HCT116 (cell line): ENCODE measurements around the gene RPL10. TPM values are rescaled to one million over a fixed set of nuclear protein-coding genes. Genes with fewer than 3 reads are reported as not detected.

Experiments used
- ATAC-seq: fragments of 200-7000 bp; cut with Tn5 transposase; 2 replicates; pipeline ENCODE4 v1.9.1; 2020; ENCODE audit warnings: mild to moderate bottlenecking, moderate library complexity
- BruUV-seq: library from RNA; stranded (reverse); fragments of 400-500 nt; replicated peaks from 2 replicates; lab custom pipeline; 2021; lab: Mats Ljungman, UMichigan
- CTCF ChIA-PET: fragments of 300-600 bp; sonication (Branson Sonifier 250); formaldehyde crosslinking; loops from one replicate; lab custom pipeline; 2021; ENCODE audit warnings: antibody characterized with exemption; lab: Charles Lee
- POLR2A ChIA-PET: fragments of 300-600, 350-600 bp; sonication (Branson Sonifier 250); formaldehyde crosslinking; loops from one replicate; lab custom pipeline; 2021; ENCODE audit warnings: antibody characterized with exemption; lab: Charles Lee
- RAD21 ChIA-PET, 2 experiments: fragments of 300-600 bp; sonication (Branson Sonifier 250); formaldehyde crosslinking; loops; one replicate each; lab custom pipeline; 2023; ENCODE audit warnings: low total read pairs in 2 of 2; ENCODE audit not compliant: uncharacterized antibody in 2 of 2, unreplicated experiment in 2 of 2, low non-redundant PET in 1 of 2; lab: Charles Lee
- DNase-seq: peaks from one replicate; pipeline ENCODE4 v3.0.0-alpha.2; 2010; ENCODE audit warnings: low read depth, low spot score
- H2AFZ ChIP-seq: fragments of 200-600 bp; shearing (Covaris generic), sonication (generic); 2 replicates; pipeline ENCODE4 v1.6.1; 2017; ENCODE audit warnings: low read depth, mixed run types, mixed read lengths, antibody characterized with exemption, low read length; ENCODE audit not compliant: poor library complexity, severe bottlenecking
- H3K27ac ChIP-seq: 2 replicates; pipeline ENCODE4 v1.5.1; 2012; ENCODE audit warnings: low read depth, low read length
- H3K27me3 ChIP-seq: fragments of 200-600 bp; sonication (generic); 2 replicates; pipeline ENCODE4 v1.6.1; 2016; ENCODE audit warnings: mixed run types, low read length, mixed read lengths; ENCODE audit not compliant: insufficient read depth
- H3K36me3 ChIP-seq, 2 experiments: fragments of 200-500 bp in 1 of 2; fragments of 200-600 bp in 1 of 2; sonication (Bioruptor generic) in 1 of 2; sonication (generic) in 1 of 2; 2 replicates each; pipeline versions ENCODE4 v1.5.1 to v1.6.1; 2014 to 2016; ENCODE audit warnings: low read length in 2 of 2, inconsistent platforms in 1 of 2, mixed read lengths in 1 of 2, mixed run types in 1 of 2; ENCODE audit not compliant: insufficient read depth in 2 of 2, control insufficient read depth in 1 of 2
- H3K4me1 ChIP-seq, 2 experiments: fragments of 200-600 bp in 1 of 2; sonication (generic) in 1 of 2; 2 replicates each; pipeline versions ENCODE4 v1.5.1 to v1.6.1; 2012 to 2017; ENCODE audit warnings: low read length in 2 of 2, inconsistent platforms in 1 of 2, mild to moderate bottlenecking in 1 of 2, mixed read lengths in 1 of 2, mixed run types in 1 of 2, moderate library complexity in 1 of 2; ENCODE audit not compliant: insufficient read depth in 2 of 2, control insufficient read depth in 1 of 2
- H3K4me2 ChIP-seq: fragments of 200-600 bp; sonication (generic); 2 replicates; pipeline ENCODE4 v1.6.1; 2017; ENCODE audit warnings: mixed run types, low read length, mixed read lengths
- H3K4me3 ChIP-seq, 2 experiments: fragments of 200-600 bp in 1 of 2; sonication (generic) in 1 of 2; replicated peaks in 1 of 2; 2 replicates each; pipeline ENCODE4 v1.5.1; 2011 to 2016; ENCODE audit warnings: low read length in 2 of 2, control low read depth in 1 of 2, low read depth in 1 of 2, mild to moderate bottlenecking in 1 of 2, mixed read lengths in 1 of 2, mixed run types in 1 of 2
- H3K79me2 ChIP-seq: fragments of 200-600 bp; sonication (generic); 2 replicates; pipeline ENCODE4 v1.6.1; 2017; ENCODE audit warnings: mild to moderate bottlenecking, mixed run types, low read length, moderate library complexity, mixed read lengths; ENCODE audit not compliant: insufficient read depth
- H3K9ac ChIP-seq: fragments of 200-600 bp; sonication (generic); 2 replicates; pipeline ENCODE4 v1.6.1; 2016; ENCODE audit warnings: low read length, mixed read lengths
- H3K9me2 ChIP-seq: fragments of 200-600 bp; sonication (generic), shearing (Covaris generic); 2 replicates; pipeline ENCODE4 v1.6.1; 2017; ENCODE audit warnings: mixed run types, mild to moderate bottlenecking, moderate library complexity; ENCODE audit not compliant: insufficient read depth
- H3K9me3 ChIP-seq, 2 experiments: fragments of 200-500 bp in 1 of 2; fragments of 200-600 bp in 1 of 2; sonication (Bioruptor generic) in 1 of 2; sonication (generic) in 1 of 2; 2 replicates each; pipeline ENCODE4 v1.6.1; 2014 to 2017; ENCODE audit warnings: low read length in 2 of 2, mixed read lengths in 2 of 2, inconsistent platforms in 1 of 2, low read depth in 1 of 2, mild to moderate bottlenecking in 1 of 2, mixed run types in 1 of 2, moderate library complexity in 1 of 2; ENCODE audit not compliant: control insufficient read depth in 1 of 2, insufficient read depth in 1 of 2
- H4K20me1 ChIP-seq: fragments of 200-600 bp; sonication (generic), shearing (Covaris generic); 2 replicates; pipeline ENCODE4 v1.6.1; 2017; ENCODE audit warnings: mixed run types, mild to moderate bottlenecking, moderate library complexity; ENCODE audit not compliant: insufficient read depth
- CBX3 ChIP-seq: IDR thresholded peaks from 2 replicates; pipeline ENCODE4 v1.6.1; 2012; ENCODE audit warnings: low read depth
- CEBPB ChIP-seq: IDR thresholded peaks from 2 replicates; pipeline ENCODE4 v1.6.1; 2012; ENCODE audit warnings: low read depth
- EGR1 ChIP-seq: IDR thresholded peaks from 2 replicates; pipeline ENCODE4 v1.6.1; 2012; ENCODE audit warnings: low read depth
- EZH2 ChIP-seq: fragments of 200-600 bp; sonication (generic); IDR thresholded peaks from 2 replicates; pipeline ENCODE4 v1.6.1; 2017; ENCODE audit warnings: antibody characterized with exemption, mixed run types
- FOSL1 ChIP-seq: IDR thresholded peaks from 2 replicates; pipeline ENCODE4 v1.6.1; 2012; ENCODE audit warnings: low read depth
- JUND ChIP-seq: IDR thresholded peaks from 2 replicates; pipeline ENCODE4 v1.6.1; 2012
- POLR2A ChIP-seq: IDR thresholded peaks from 2 replicates; pipeline ENCODE4 v1.7.0; 2011; ENCODE audit warnings: borderline replicate concordance; ENCODE audit not compliant: insufficient read depth, insufficient read length; ENCODE audit errors: extremely low read depth
- RAD21 ChIP-seq: IDR thresholded peaks from 2 replicates; pipeline ENCODE4 v1.6.1; 2012; ENCODE audit warnings: low read depth, mild to moderate bottlenecking
- SIN3A ChIP-seq: IDR thresholded peaks from 2 replicates; pipeline ENCODE4 v1.6.1; 2012; ENCODE audit warnings: low read depth
- SP1 ChIP-seq: IDR thresholded peaks from 2 replicates; pipeline ENCODE4 v1.6.1; 2012; ENCODE audit warnings: low read depth
- SRF ChIP-seq: IDR thresholded peaks from 2 replicates; pipeline ENCODE4 v1.6.1; 2012; ENCODE audit warnings: low read depth
- YY1 ChIP-seq: IDR thresholded peaks from 2 replicates; pipeline ENCODE4 v1.6.1; 2011; ENCODE audit warnings: low read length, low read depth, moderate library complexity, mild to moderate bottlenecking; ENCODE audit not compliant: insufficient replicate concordance; ENCODE audit errors: extremely low read depth
- ZFX ChIP-seq: fragments of 450-650 bp; IDR thresholded peaks from 2 replicates; pipeline ENCODE4 v1.6.1; 2017
- ZNF274 ChIP-seq: fragments of 200-500 bp; sonication (Bioruptor generic); IDR thresholded peaks from 2 replicates; pipeline ENCODE4 v1.6.1; 2014; ENCODE audit warnings: mild to moderate bottlenecking, low read depth, low read length, inconsistent platforms
- intact Hi-C: fragments of 100-400 bp; cut with micrococcal nuclease; formaldehyde crosslinking; loops from 2 replicates; pipeline ENCODE4 v1.10.0; 2022
- total RNA-seq: library from RNA; stranded (reverse); gene quantifications from one replicate; pipeline ENCODE4 v1.2.1, GENCODE V29; 2021; ENCODE audit not compliant: unreplicated experiment
- TF ChIP-seq, protein P1 (sequence below), 3 experiments: fragments of 200-600 bp in 1 of 3; sonication (generic) in 1 of 3; IDR thresholded peaks in 2 of 3; conservative IDR thresholded peaks in 1 of 3; 2 replicates each; pipeline ENCODE4 v1.5.1; 2012 to 2017; ENCODE audit warnings: low read depth in 2 of 3, low read length in 2 of 3, antibody characterized with exemption in 1 of 3, borderline replicate concordance in 1 of 3, control low read depth in 1 of 3, mild to moderate bottlenecking in 1 of 3, mixed read lengths in 1 of 3, mixed run types in 1 of 3, moderate library complexity in 1 of 3; ENCODE audit not compliant: insufficient read depth in 1 of 3
- TF ChIP-seq, protein P2 (sequence below): IDR thresholded peaks from 2 replicates; pipeline ENCODE4 v1.6.1; 2012; ENCODE audit warnings: low read depth
- TF ChIP-seq, protein P3 (sequence below): IDR thresholded peaks from 2 replicates; pipeline ENCODE4 v1.6.1; 2012

The RPL10 gene
- total RNA-seq, 1 experiment from 2014 or later, result 3,069 TPM

DNA sequence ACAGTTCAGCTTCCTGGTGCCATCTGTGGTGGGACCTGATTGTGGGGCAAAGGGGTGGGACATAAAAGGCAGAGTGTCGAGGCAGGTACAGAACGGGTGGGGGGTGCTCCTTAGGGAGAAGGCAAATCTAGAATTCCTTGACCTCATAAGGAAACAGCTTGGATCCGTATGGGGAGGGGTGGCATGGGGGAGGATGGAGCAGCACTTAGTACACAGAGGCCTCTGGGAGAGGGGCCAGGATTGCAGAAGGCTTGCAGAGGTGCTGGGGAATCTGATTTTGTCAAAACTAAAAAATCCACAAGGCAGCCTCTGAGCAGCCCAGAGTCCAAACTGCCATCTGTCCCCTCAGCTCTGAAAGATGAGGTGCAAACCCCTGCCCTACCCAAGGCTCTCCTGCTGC is 21.4 kb upstream of the RPL10 start:
- ChIA-PET POLR2A (no interaction called here), RAD21 (no interaction called here)
- DNase-seq, result no peak

More for the DNA sequence above, 21.4 kb upstream of the RPL10 start:
- no peaks in the 10 kb centered on the region for H3K9me2 ChIP-seq
- H3K79me2 ChIP-seq, result peaks cover 25% of the 10 kb centered on the region
- no TSS peak for BruUV-seq
- H3K9me3 ChIP-seq, result no peaks in the 10 kb centered on the region
- no peak for ATAC-seq
- H3K27ac ChIP-seq, result peak overlapping the region; percentile 98
- peaks cover 0 to 4% of the 10 kb centered on the region in 2 experiments; a peak in 2 of 4 replicates for H3K36me3 ChIP-seq
- H3K4me3 ChIP-seq, result no peak overlapping the region
- H3K9ac ChIP-seq, result 0 out of 2 replicates have a peak overlapping the region, but pooled peaks have one; percentile 81
- intact Hi-C loops, result no loop called here
- peaks cover 17 to 58% of the 10 kb centered on the region in 2 experiments for H3K4me1 ChIP-seq
- CTCF ChIA-PET, result no interaction called here
- H3K27me3 ChIP-seq, result no peaks in the 10 kb centered on the region
- H4K20me1 ChIP-seq, result no peaks in the 10 kb centered on the region
- TF ChIP-seq POLR2A, result no peak
- no peak for TF ChIP-seq SRF
- TF ChIP-seq SIN3A, result no peak
- TF ChIP-seq EZH2, result no peak
- TF ChIP-seq YY1, result no peak
- TF ChIP-seq, protein P1, sequence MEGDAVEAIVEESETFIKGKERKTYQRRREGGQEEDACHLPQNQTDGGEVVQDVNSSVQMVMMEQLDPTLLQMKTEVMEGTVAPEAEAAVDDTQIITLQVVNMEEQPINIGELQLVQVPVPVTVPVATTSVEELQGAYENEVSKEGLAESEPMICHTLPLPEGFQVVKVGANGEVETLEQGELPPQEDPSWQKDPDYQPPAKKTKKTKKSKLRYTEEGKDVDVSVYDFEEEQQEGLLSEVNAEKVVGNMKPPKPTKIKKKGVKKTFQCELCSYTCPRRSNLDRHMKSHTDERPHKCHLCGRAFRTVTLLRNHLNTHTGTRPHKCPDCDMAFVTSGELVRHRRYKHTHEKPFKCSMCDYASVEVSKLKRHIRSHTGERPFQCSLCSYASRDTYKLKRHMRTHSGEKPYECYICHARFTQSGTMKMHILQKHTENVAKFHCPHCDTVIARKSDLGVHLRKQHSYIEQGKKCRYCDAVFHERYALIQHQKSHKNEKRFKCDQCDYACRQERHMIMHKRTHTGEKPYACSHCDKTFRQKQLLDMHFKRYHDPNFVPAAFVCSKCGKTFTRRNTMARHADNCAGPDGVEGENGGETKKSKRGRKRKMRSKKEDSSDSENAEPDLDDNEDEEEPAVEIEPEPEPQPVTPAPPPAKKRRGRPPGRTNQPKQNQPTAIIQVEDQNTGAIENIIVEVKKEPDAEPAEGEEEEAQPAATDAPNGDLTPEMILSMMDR (IDR thresholded peaks at IDR 0.05 in 2 of 3, conservative IDR thresholded peaks at IDR 0.05 in 1 of 3; ENCODE audit: borderline replicate concordance in 1 of 3, insufficient read depth in 1 of 3, low read depth in 2 of 3, low read length in 2 of 3), result no peak
- TF ChIP-seq ZFX, result no peak
- TF ChIP-seq CBX3, result no peak
- TF ChIP-seq EGR1, result no peak
- no peak for TF ChIP-seq ZNF274
- TF ChIP-seq, protein P2, sequence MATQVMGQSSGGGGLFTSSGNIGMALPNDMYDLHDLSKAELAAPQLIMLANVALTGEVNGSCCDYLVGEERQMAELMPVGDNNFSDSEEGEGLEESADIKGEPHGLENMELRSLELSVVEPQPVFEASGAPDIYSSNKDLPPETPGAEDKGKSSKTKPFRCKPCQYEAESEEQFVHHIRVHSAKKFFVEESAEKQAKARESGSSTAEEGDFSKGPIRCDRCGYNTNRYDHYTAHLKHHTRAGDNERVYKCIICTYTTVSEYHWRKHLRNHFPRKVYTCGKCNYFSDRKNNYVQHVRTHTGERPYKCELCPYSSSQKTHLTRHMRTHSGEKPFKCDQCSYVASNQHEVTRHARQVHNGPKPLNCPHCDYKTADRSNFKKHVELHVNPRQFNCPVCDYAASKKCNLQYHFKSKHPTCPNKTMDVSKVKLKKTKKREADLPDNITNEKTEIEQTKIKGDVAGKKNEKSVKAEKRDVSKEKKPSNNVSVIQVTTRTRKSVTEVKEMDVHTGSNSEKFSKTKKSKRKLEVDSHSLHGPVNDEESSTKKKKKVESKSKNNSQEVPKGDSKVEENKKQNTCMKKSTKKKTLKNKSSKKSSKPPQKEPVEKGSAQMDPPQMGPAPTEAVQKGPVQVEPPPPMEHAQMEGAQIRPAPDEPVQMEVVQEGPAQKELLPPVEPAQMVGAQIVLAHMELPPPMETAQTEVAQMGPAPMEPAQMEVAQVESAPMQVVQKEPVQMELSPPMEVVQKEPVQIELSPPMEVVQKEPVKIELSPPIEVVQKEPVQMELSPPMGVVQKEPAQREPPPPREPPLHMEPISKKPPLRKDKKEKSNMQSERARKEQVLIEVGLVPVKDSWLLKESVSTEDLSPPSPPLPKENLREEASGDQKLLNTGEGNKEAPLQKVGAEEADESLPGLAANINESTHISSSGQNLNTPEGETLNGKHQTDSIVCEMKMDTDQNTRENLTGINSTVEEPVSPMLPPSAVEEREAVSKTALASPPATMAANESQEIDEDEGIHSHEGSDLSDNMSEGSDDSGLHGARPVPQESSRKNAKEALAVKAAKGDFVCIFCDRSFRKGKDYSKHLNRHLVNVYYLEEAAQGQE, result no peak
- TF ChIP-seq FOSL1, result no peak
- TF ChIP-seq, protein P3, sequence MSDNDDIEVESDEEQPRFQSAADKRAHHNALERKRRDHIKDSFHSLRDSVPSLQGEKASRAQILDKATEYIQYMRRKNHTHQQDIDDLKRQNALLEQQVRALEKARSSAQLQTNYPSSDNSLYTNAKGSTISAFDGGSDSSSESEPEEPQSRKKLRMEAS, result no peak
- TF ChIP-seq JUND, result no peak
- TF ChIP-seq RAD21, result no peak
- TF ChIP-seq SP1, result no peak
- TF ChIP-seq CEBPB, result no peak
- peak overlapping the region; percentile 81; the same call in 1 of the 2 replicates for H3K4me2 ChIP-seq
- no peak overlapping the region for H2AFZ ChIP-seq
